Measurements from ENCODE around the gene APOBEC3G. TPM values are rescaled to one million over a fixed set of nuclear protein-coding genes. Genes with fewer than 3 reads are reported as not detected.

APOBEC3G gene
- polyA plus RNA-seq, 1 donor from 2014 or later, result 90.7 TPM

DNA sequence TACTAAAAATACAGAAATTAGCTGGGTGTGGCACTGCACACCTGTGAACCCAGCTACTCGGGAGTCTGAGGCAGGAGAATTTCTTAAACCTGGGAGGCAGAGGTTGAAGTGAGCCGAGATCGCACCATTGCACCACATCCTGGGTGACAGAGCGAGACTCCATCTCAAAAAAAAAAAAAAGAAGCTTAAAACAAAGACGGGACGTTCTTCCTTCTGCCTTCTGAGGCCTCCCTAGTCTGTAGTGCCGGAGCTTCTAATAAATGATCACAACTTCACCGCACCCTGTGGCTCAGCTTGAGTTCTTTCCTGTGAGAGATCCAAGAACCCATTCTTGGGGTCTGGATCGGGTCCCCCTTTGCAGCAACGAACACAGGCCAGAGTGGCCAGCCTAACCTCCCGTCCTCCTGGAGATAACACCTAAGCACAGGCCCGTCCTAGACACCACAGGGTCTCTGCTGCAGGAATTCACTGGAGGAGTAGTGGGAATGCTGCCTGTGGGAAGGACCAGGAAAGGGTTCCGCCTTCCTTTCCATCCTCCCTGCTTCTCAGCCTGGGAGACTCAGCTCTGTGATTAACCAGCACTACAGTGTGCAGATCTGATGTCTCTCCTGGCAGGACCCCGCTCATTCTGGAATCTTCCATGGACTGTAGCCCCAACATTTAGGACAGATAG lies 17.8 kb downstream of the APOBEC3G start:
- Mint-ChIP-seq H3K4me1 (peaks cover 35 to 62% (median 44%) of the 10 kb centered on the region in 3 donors), H3K9me3 (no peaks in the 10 kb centered on the region), H3K27me3 (no peaks in the 10 kb centered on the region), H3K27ac (peak overlapping the region; percentile 67 to 82 (median 78)), H3K36me3 (peaks cover under 1% of the 10 kb centered on the region), H3K4me3 (peak overlapping the region in 2 of 4 donors; percentile 7 to 43)

DNA sequence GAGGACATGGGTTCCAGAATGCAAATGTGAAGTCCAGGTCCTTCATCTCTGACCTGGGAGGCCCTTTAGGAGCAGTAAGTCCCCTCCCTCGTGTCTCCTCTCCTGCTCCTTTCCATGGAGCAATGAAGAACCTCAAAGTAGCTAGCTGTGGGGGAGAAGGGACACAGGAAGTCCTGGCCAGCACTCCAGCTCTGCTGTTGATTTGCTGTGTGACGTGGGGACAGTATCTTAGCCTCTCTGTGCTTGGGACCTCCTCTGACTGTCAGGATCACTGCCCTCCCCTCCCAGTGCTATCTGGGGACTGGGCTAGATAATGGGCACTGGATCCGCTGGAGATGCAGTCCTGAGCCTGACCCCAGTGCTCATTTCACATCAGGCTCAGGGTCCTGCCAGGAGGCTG lies 18.9 kb downstream of the APOBEC3G start:
- Mint-ChIP-seq H3K4me1 (peaks cover 41 to 62% (median 51%) of the 10 kb centered on the region in 3 donors), H3K9me3 (no peaks in the 10 kb centered on the region), H3K27me3 (no peaks in the 10 kb centered on the region), H3K36me3 (no peaks in the 10 kb centered on the region), H3K4me3 (no peak overlapping the region), H3K27ac (peak overlapping the region in 2 of 3 donors; percentile 67 to 82)

DNA sequence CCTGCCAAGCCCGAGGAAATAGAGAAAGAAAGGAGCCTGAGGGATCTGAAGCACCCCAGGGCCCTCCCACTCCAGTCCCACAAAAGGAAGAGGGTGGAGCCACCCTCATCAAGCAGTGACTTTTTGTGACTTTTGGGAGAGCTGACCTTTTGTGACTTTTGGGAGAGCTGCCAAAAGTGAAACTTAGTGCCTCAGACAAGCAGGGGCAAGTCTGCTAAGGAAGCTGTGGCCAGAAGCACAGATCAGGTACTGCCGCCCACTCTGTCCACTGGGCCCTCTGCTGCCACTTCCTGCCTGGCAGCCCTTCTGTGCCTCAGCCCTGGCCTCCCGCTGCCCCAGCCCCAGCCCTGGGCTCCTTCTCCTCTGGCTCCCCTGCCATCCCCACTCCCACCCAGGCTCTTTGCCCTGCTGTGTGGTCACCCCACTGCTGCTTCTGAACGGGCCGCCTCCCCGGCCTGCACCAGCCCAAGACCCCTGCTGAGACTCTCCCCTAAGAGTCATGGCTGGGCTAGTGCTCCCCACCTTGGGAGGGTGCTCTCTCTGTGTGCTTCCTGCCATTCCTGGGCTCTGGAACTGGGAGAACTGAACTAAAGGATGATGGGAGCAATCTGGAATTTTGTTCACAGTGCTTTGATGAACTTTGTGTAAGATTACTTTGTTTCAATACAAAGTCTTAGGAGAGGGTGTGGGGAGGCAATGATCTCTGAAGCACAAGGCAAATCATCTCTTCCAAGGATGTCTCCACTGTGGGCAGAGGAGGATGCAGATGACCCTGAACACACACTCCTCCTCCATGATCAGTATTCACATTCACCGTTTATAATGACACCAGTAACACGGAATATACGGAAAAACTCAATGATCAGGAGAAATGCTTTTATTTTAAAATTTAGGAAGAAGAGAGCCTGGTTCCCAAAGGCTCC lies 20.3 kb downstream of the APOBEC3G start, which contains the start of gene APOBEC3H:
TSS of gene APOBEC3H (plus strand) at position 147 of the 923 bp plus-strand sequence. CDS start 3,035 bp downstream, outside the sequence.
- H3K9me3 Mint-ChIP-seq, result no peaks in the 10 kb centered on the region
- H3K27ac Mint-ChIP-seq, result peak within 1 kb of the TSS; percentile 93 to 100 (median 97)
- H3K36me3 Mint-ChIP-seq, result no peaks in the 10 kb centered on the region
- H3K27me3 Mint-ChIP-seq, result no peaks in the 10 kb centered on the region
- peak within 1 kb of the TSS; percentile 34 to 82 (median 80) for H3K4me3 Mint-ChIP-seq
- H3K4me1 Mint-ChIP-seq, result peaks cover 37 to 54% (median 47%) of the 10 kb centered on the region in 3 donors

DNA sequence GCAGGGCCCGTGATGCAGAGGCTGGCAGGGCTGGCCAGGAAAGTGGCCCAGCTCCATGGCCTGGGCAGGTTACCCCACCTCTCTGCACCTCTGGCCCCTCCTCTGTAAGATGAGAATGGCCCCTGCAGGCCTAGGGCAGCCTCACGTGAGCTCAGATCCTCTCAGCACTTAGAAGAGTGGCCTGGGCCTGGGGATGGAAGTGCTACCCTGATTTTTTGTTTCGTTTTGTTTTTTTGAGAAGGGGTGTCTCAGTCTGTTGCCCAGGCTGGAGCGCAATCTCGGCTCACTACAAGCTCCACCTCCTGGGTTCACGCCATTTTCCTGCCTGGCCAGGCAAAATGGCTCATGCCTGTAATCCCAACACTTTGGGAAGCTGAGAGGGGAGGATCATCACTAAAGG lies 21.0 kb downstream of the APOBEC3G start:
- H3K36me3 Mint-ChIP-seq, result peaks cover 2% of the 10 kb centered on the region

DNA sequence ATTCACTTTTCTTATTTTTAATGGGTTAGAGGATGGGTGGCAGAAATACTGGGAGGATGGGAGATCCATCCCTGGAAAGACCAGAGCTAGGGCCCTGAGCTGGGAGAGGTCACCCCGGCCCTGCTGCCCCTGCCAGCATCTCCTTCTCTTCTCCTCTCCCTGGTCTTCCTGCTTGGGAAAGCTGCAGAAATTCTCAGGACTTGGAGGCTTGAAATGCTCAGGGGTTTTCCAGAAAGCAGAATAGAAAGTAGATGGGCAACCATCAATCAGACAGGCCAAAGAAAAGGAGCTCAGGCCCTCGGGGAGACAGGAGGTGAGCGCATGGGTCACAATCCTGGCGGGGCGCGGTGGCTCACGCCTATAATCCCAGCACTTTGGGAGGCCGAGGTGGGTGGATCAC lies 21.5 kb downstream of the APOBEC3G start:
- Mint-ChIP-seq H3K9me3 (no peaks in the 10 kb centered on the region), H3K27ac (peak overlapping the region; percentile 93 to 100 (median 97)), H3K27me3 (no peaks in the 10 kb centered on the region), H3K4me1 (peaks cover 34 to 47% (median 43%) of the 10 kb centered on the region in 3 donors), H3K36me3 (peaks cover 6% of the 10 kb centered on the region), H3K4me3 (peak overlapping the region; percentile 67 to 92 (median 82))

More for the DNA sequence above, 21.0 kb downstream of the APOBEC3G start:
- H3K4me1 Mint-ChIP-seq, result peaks cover 33 to 48% (median 40%) of the 10 kb centered on the region in 3 donors
- no peaks in the 10 kb centered on the region for H3K9me3 Mint-ChIP-seq
- peak overlapping the region; percentile 93 to 100 (median 97) for H3K27ac Mint-ChIP-seq
- H3K4me3 Mint-ChIP-seq, result peak overlapping the region in 2 of 4 donors; percentile 52 to 78
- H3K27me3 Mint-ChIP-seq, result no peaks in the 10 kb centered on the region

DNA sequence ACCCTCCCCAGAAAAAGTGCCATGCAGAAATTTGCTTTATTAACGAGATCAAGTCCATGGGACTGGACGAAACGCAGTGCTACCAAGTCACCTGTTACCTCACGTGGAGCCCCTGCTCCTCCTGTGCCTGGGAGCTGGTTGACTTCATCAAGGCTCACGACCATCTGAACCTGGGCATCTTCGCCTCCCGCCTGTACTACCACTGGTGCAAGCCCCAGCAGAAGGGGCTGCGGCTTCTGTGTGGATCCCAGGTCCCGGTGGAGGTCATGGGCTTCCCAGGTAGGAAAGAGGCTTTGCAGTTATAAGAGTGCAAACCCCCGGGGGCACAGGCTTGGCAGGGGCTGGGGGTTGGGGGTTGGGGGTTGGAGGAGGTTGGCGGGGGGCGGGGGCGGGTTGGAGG lies 24.2 kb downstream of the APOBEC3G start:
- peaks cover 31 to 36% (median 34%) of the 10 kb centered on the region in 3 donors for H3K4me1 Mint-ChIP-seq
- no peaks in the 10 kb centered on the region for H3K27me3 Mint-ChIP-seq
- H3K9me3 Mint-ChIP-seq, result no peaks in the 10 kb centered on the region
- H3K4me3 Mint-ChIP-seq, result no peak overlapping the region
- peak overlapping the region in 2 of 3 donors; percentile 63 to 93 for H3K27ac Mint-ChIP-seq
- H3K36me3 Mint-ChIP-seq, result peaks cover 6% of the 10 kb centered on the region

DNA sequence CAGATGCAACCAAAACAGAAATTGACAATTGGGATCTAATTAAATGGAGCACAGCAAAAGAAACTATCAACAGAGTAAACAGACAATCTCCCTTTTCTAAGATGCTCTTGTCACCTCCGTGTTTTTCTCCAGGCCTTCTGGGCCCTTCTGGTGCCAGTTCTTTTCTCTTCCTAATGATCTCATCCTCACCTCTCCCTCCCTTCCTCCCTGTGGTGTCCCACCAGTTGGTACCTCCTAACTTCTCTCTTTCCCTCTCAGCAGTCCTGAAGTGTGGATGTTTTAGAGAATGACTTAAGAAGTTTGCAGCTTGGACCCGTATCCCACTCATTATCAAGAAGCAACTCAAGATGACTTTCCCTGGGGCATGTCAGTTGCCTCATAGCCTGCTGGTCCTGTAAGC lies 26.4 kb downstream of the APOBEC3G start:
- peaks cover 20 to 25% (median 22%) of the 10 kb centered on the region in 3 donors for H3K4me1 Mint-ChIP-seq
- H3K27me3 Mint-ChIP-seq, result no peaks in the 10 kb centered on the region
- H3K9me3 Mint-ChIP-seq, result no peaks in the 10 kb centered on the region
- peak overlapping the region in 2 of 3 donors; percentile 50 to 54 for H3K27ac Mint-ChIP-seq
- peaks cover 6% of the 10 kb centered on the region for H3K36me3 Mint-ChIP-seq
- no peak overlapping the region for H3K4me3 Mint-ChIP-seq

DNA sequence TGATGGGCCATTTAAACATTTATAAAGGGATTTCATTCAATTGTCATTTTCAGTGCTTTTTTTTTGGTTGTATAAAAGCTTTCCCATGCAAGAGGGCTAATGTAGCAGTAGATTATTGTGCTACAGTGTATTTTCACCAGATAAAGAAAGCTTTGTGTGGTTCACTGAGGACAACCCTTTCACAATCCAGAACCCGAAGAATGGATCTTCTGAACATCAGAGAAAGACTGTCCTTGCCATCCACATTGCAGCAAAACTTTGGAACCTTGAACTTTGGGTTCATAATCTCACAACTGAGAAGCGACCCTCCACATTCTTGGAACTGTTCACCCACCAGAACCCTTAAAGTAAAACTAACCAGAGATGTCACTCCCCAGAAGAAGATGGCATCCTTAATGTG lies 29.3 kb downstream of the APOBEC3G start:
- no peaks in the 10 kb centered on the region for H3K9me3 Mint-ChIP-seq
- no peaks in the 10 kb centered on the region for H3K27me3 Mint-ChIP-seq
- no peak overlapping the region for H3K27ac Mint-ChIP-seq
- peaks cover 6% of the 10 kb centered on the region for H3K36me3 Mint-ChIP-seq
- peaks cover 8 to 13% (median 9%) of the 10 kb centered on the region in 3 donors for H3K4me1 Mint-ChIP-seq
- H3K4me3 Mint-ChIP-seq, result no peak overlapping the region

DNA sequence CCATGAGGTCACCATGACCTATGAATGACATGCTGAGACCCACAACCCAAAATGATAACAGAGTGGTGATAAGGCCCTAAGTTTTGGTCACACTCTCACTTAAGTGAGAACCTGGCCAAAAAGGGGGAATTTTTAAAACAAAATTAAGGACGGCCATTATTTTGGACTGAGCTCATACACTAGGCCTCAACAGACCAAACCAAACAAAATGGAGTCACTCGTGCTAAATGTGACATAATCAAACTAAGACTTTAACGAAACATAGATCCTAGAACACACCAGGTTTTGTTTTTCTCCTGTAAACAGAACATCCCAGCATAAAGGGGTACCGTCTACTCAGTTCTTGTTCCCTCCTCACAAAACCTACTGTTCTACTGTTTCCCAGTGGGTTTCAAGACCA lies 31.4 kb downstream of the APOBEC3G start:
- H3K4me1 Mint-ChIP-seq, result peaks cover 12 to 13% (median 12%) of the 10 kb centered on the region in 3 donors
- no peaks in the 10 kb centered on the region for H3K27me3 Mint-ChIP-seq
- H3K9me3 Mint-ChIP-seq, result no peaks in the 10 kb centered on the region
- no peak overlapping the region for H3K4me3 Mint-ChIP-seq
- no peak overlapping the region for H3K27ac Mint-ChIP-seq
- peaks cover 1% of the 10 kb centered on the region for H3K36me3 Mint-ChIP-seq

DNA sequence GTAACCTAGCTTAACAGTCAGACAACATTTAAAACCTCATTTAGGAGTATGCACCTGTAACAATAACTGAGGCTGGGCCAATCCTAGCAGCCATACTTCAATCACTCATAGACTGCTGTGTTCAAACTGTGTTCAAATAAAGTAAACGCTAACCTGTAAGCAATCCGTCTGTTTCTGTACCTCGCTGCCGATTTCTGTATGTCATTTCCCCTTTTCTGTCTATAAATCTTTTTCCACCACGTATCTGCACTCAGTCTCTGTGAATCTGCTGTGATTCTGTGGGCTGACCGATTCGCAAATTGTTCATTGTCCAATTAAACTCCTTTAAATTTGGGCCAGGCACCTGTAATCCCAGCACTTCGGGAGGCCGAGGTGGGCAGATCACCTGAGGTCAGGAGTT lies 32.3 kb downstream of the APOBEC3G start:
- Mint-ChIP-seq H3K9me3 (no peaks in the 10 kb centered on the region), H3K4me1 (peaks cover 15 to 17% (median 16%) of the 10 kb centered on the region in 3 donors), H3K4me3 (no peak overlapping the region), H3K36me3 (no peaks in the 10 kb centered on the region), H3K27me3 (no peaks in the 10 kb centered on the region), H3K27ac (peak overlapping the region in 1 of 3 donors; percentile 78)

DNA sequence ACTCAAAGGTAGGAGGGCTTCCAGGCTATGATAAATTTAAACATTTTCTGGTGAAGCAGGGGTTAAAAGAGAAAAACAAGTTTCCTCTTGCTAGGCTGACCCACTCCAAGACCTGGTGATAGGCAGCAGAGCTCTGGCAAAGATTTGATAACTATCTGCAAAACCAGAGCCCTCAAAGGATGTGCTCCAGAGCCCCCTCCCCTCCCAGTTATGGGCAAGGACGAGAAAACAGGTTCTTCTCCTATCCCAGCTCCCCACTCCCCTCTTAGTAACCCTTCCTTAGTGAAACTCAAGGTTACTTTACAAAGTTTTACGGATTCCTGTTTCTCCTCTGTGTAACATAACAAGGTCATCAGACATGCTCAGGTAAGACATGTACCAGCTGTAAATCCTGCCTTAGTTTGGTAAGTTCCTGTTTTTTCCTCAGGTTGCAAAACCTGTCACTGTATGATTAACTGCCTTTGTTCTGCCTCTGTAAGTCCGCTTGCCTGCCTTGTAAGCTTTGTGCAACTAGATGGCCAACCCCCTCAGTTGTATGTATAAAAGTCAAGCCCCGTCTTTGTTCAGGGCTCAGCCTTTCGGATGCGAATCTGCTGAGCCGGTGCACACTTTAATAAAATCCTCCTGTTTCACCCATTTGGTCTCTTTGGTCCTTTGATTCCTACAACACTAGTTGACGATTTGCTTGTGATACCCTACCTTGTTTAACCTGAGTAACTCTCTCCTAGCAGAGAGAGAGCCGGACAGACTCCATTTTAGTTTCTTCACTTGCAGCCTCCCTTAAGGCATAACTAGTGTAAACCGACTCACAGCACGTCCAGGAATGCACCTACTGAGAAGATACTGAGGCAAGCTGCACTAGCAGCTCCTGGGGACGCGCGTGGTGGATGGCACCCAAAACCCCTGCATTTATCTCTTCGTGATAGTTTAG lies 33.8 kb downstream of the APOBEC3G start:
- no peak overlapping the region for H3K4me3 Mint-ChIP-seq
- peak overlapping the region in 2 of 3 donors; percentile 41 to 47 for H3K27ac Mint-ChIP-seq
- no peaks in the 10 kb centered on the region for H3K36me3 Mint-ChIP-seq
- peaks cover 29 to 31% (median 31%) of the 10 kb centered on the region in 3 donors for H3K4me1 Mint-ChIP-seq
- no peaks in the 10 kb centered on the region for H3K9me3 Mint-ChIP-seq
- no peaks in the 10 kb centered on the region for H3K27me3 Mint-ChIP-seq

DNA sequence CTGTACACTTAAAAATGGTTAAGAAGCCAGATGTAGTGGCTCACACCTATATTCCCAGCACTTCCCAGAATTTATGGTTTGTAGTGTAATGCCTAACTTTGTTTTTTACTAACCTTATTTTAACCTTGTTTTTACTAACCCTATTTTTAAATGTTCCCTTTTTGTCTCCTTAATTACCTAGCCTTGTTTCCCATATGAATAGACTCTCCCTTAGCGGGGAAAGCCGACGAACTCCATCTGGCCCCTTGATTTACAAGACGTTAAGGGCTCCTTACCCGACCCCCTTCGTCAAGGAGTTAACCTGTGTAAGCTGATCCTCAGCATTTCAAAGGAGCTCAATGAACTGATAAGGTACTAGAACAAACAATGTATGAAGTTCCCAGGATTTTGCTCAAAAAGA lies 37.0 kb downstream of the APOBEC3G start:
- Mint-ChIP-seq H3K27ac (peak overlapping the region in 2 of 3 donors; percentile 42 to 63), H3K4me1 (peaks cover 43 to 51% (median 47%) of the 10 kb centered on the region in 3 donors), H3K4me3 (no peak overlapping the region)

DNA sequence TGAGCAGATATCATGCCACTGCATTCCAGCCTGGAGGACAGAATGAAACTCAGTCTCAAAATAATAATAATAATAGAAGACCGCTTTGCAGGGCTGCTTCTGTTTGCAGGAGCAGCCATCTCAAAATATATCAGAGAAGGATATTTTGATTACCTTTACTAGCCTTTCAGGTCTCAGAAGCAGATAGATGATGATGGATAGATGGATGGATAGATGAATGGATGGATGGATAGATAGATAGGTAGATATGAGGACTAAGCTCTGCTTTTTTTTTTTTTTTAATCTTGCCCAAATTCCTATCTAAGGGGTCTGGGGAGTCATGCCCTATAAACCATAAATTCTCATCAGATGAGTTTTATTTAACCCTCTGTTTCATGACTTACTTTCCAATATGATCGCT lies 38.5 kb downstream of the APOBEC3G start:
- Mint-ChIP-seq H3K4me1 (peaks cover 42 to 51% (median 45%) of the 10 kb centered on the region in 3 donors), H3K27ac (peak overlapping the region; percentile 30 to 89 (median 63)), H3K4me3 (peak overlapping the region in 3 of 4 donors; percentile 51 to 86 (median 85)), H3K9me3 (no peaks in the 10 kb centered on the region), H3K36me3 (no peaks in the 10 kb centered on the region), H3K27me3 (peaks cover 3% of the 10 kb centered on the region)

More for the DNA sequence above, 37.0 kb downstream of the APOBEC3G start:
- peaks cover 3% of the 10 kb centered on the region for H3K27me3 Mint-ChIP-seq
- no peaks in the 10 kb centered on the region for H3K36me3 Mint-ChIP-seq
- no peaks in the 10 kb centered on the region for H3K9me3 Mint-ChIP-seq
